Lung (tissue), 12 donors: Measurements from ENCODE around the gene DCLK1. TPM values are rescaled to one million over a fixed set of nuclear protein-coding genes. Genes with fewer than 3 reads are reported as not detected.

Experiments
- ATAC-seq: fragments of 200-7000 bp; cut with Tn5 transposase; one replicate; pipeline ENCODE4 v1.9.1; 2020; ENCODE audit warnings: moderate number of reproducible peaks; ENCODE audit not compliant: insufficient read depth, low FRiP score
- DNase-seq, 3 donors: peaks; one replicate each; pipeline ENCODE4 v3.0.0-alpha.2; 2013 to 2017
- H3K27ac ChIP-seq, 2 donors: one replicate each; pipeline ENCODE4 v1.5.1; 2013; ENCODE audit warnings: mild to moderate bottlenecking in 2 of 2, moderate library complexity in 2 of 2, control low read depth in 1 of 2, inconsistent platforms in 1 of 2, low read depth in 1 of 2, low read length in 1 of 2
- H3K27me3 ChIP-seq, 3 donors: one replicate each; pipeline ENCODE4 v1.5.1; 2013; ENCODE audit warnings: low read length in 2 of 3; ENCODE audit not compliant: control insufficient read depth in 3 of 3, insufficient read depth in 3 of 3
- H3K36me3 ChIP-seq, 4 donors: one replicate each; pipeline ENCODE4 v1.5.1; 2013; ENCODE audit warnings: low read length in 4 of 4, mild to moderate bottlenecking in 1 of 4, moderate library complexity in 1 of 4; ENCODE audit not compliant: control insufficient read depth in 4 of 4, insufficient read depth in 4 of 4
- H3K4me1 ChIP-seq, 5 donors: one replicate each; pipeline ENCODE4 v1.5.1; 2013; ENCODE audit warnings: low read length in 5 of 5, mild to moderate bottlenecking in 2 of 5, moderate library complexity in 1 of 5; ENCODE audit not compliant: control insufficient read depth in 5 of 5, insufficient read depth in 5 of 5
- H3K4me3 ChIP-seq: one replicate; pipeline ENCODE4 v1.5.1; 2013; ENCODE audit warnings: mild to moderate bottlenecking, control low read depth, moderate library complexity
- H3K9ac ChIP-seq, 2 donors: one replicate each; pipeline ENCODE4 v1.5.1; 2013; ENCODE audit warnings: low read length in 2 of 2, control low read depth in 1 of 2; ENCODE audit not compliant: insufficient read depth in 1 of 2
- H3K9me3 ChIP-seq, 4 donors: one replicate each; pipeline ENCODE4 v1.5.1; 2013; ENCODE audit warnings: low read length in 3 of 4, mild to moderate bottlenecking in 1 of 4, moderate library complexity in 1 of 4; ENCODE audit not compliant: control insufficient read depth in 4 of 4, insufficient read depth in 3 of 4
- CTCF ChIP-seq: IDR thresholded peaks from 2 replicates; pipeline ENCODE4 v1.5.1; 2012; ENCODE audit warnings: mild to moderate bottlenecking; ENCODE audit errors: control extremely low read depth, extremely low read depth
- WGBS, 2 donors: extraction: QIAGEN DNeasy Blood & Tissue Kit; methylation state at CpG; one replicate each; pipeline ENCODE4 v1.1.7; 2013; 5-methylcytosine and 5-hydroxymethylcytosine counted together
- polyA plus RNA-seq, 2 donors: library from polyadenylated mRNA; stranded (reverse); fragments of 200-250 nt; gene quantifications; one replicate each; pipeline ENCODE4 v1.2.1, GENCODE V29; 2013
- total RNA-seq, 2 donors: library from RNA; depleted of rRNA in 1 of 2; stranded (reverse); fragments of >200 nt in 1 of 2; gene quantifications; one replicate each; pipeline ENCODE4 v1.2.1, GENCODE V29; 2014 to 2021
- donor health status: control.
- donor health status: control.
- donor health status: Bipolar disorder and iron deficiency.
- donor health status: healthy.
- donor health status: DM: yes; HTN: yes; CAD: no.

DCLK1 gene
- total and polyA plus RNA-seq, 4 donors, result 1.2 to 23.5 (median 7.0) TPM

GRCh38 chr13:36094478-36094877, 36.7 kb downstream of the DCLK1 start:
- no peaks in the 10 kb centered on the region for H3K27me3 ChIP-seq
- H3K4me3 ChIP-seq, result no peak overlapping the region
- DNase-seq, result no peak

DNA sequence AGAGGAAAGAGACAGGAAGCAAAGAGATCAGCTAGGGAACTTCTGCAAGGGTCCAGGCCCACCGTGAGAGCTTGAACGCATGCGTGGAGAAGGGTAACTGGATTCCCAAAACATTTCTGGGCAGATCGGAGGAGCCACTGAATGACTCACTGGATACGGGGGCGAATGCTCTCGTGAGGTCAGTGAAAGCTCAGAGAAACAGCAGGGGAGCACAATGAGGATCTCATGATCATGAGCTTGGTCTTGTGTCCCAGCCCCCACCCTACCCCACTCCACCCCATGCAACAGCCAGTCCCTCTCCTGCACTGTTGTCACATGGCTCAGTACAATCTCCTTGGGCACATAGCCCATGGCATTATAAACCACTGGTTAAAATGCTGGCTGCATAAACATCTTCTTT, 40.6 kb downstream of the DCLK1 start:
- H3K27me3 ChIP-seq, result no peaks in the 10 kb centered on the region
- no peaks in the 10 kb centered on the region for H3K36me3 ChIP-seq
- H3K9me3 ChIP-seq, result no peaks in the 10 kb centered on the region
- H3K4me1 ChIP-seq, result peaks cover 0 to 7% (median 0%) of the 10 kb centered on the region in 5 donors
- no peak overlapping the region for H3K27ac ChIP-seq
- 93 to 94% methylated on average over 7 of the region's 7 CpGs for WGBS, 2 donors
- H3K4me3 ChIP-seq, result no peak overlapping the region
- ATAC-seq (no peak), DNase-seq (no peak)
- H3K9ac ChIP-seq, result no peak overlapping the region
- no peak for TF ChIP-seq CTCF

More at GRCh38 chr13:36094478-36094877, 36.7 kb downstream of the DCLK1 start:
- TF ChIP-seq CTCF, result no peak
- H3K27ac ChIP-seq, result no peak overlapping the region
- H3K9ac ChIP-seq, result no peak overlapping the region
- H3K36me3 ChIP-seq, result no peaks in the 10 kb centered on the region
- H3K9me3 ChIP-seq, result no peaks in the 10 kb centered on the region
- no peak for ATAC-seq
- 78 to 80% methylated on average over 4 of the region's 4 CpGs for WGBS, 2 donors
- H3K4me1 ChIP-seq, result peaks cover 0 to 7% (median 2%) of the 10 kb centered on the region in 5 donors

GRCh38 chr13:36089130-36089647, 42.0 kb downstream of the DCLK1 start:
- H3K4me3 ChIP-seq, result no peak overlapping the region
- no peak for TF ChIP-seq CTCF
- DNase-seq, result no peak
- no peaks in the 10 kb centered on the region for H3K9me3 ChIP-seq
- ATAC-seq, result no peak
- no peaks in the 10 kb centered on the region for H3K36me3 ChIP-seq
- 85 to 89% methylated on average over 7 of the region's 7 CpGs for WGBS, 2 donors
- H3K27ac ChIP-seq, result no peak overlapping the region
- no peaks in the 10 kb centered on the region for H3K27me3 ChIP-seq
- no peak overlapping the region for H3K9ac ChIP-seq
- H3K4me1 ChIP-seq, result no peaks in the 10 kb centered on the region

DNA sequence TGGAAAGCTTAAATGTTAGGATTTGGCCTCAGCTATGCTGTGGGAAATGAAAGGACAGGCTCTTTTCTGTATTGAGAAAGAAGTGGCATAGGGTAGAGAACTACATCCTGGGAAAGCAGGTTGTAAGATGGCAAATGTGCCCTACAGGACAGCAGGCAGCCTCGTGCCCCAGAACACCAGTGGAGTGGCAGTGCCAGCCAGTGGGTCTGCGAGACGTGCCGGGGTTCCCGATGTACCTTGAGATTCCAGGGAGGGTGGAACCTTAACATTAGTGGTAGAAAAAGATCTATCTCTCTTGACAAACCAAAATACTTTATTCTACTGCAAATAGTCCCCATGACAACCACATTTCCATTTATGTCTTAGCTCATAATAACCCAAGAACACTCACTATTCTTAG, 42.7 kb downstream of the DCLK1 start:
- Histone ChIP-seq H3K36me3 (no peaks in the 10 kb centered on the region), H3K9ac (no peak overlapping the region), H3K4me3 (no peak overlapping the region), H3K27ac (no peak overlapping the region), H3K27me3 (no peaks in the 10 kb centered on the region), H3K4me1 (peaks cover 0 to 3% (median 0%) of the 10 kb centered on the region in 5 donors), H3K9me3 (no peaks in the 10 kb centered on the region)
- TF ChIP-seq CTCF, result no peak
- WGBS, 2 donors, result 86 to 89% methylated on average over 5 of the region's 5 CpGs
- ATAC-seq (no peak), DNase-seq (no peak)
